Fibroblast of upper back skin (primary cell): ENCODE measurements around the gene NQO1.
"Not testable (repeated sequence)": the region's sequence is repeated elsewhere in the genome, so short reads cannot be mapped to it uniquely, and the experiment has no call there.

Experiments used
- DNase-seq: peaks from one replicate; pipeline ENCODE4 v3.0.0-alpha.2; 2013

NQO1 gene

GRCh38 chr16:69726313-69727060, at the start of gene NQO1:
NQO1 (minus strand) TSS chr16:69726560; CDS start chr16:69726439, 121 bp downstream.
- DNase-seq: peak; percentile 98

GRCh38 chr16:69775563-69775962, 49.2 kb upstream of the NQO1 start:
- DNase-seq: no peak

- DNase-seq: no peak
These were observed 47.0 kb upstream of the NQO1 start for GRCh38 chr16:69773260-69773947.

GRCh38 chr16:69771651-69771967, 45.2 kb upstream of the NQO1 start:
- DNase-seq: no peak

- DNase-seq: no peak
These were observed 43.0 kb upstream of the NQO1 start for GRCh38 chr16:69769404-69769803.

- DNase-seq: no peak
These were observed 42.3 kb upstream of the NQO1 start for GRCh38 chr16:69768666-69769065.

GRCh38 chr16:69767459-69768229, 41.3 kb upstream of the NQO1 start:
- DNase-seq: no peak

- DNase-seq: no peak
These were observed 37.2 kb upstream of the NQO1 start for GRCh38 chr16:69763599-69763942.

- peak; percentile 18 for DNase-seq
These were observed 36.6 kb upstream of the NQO1 start for GRCh38 chr16:69762814-69763598.

- DNase-seq: peak; percentile 62
These were observed 35.8 kb upstream of the NQO1 start, which contains the start of gene WWP2 for GRCh38 chr16:69761983-69762813. WWP2 (plus strand) TSS chr16:69762332; CDS start chr16:69787011, 24,679 bp downstream.

- not testable (repeated sequence) for DNase-seq
These were observed 31.0 kb upstream of the NQO1 start for GRCh38 chr16:69757375-69757774.

- DNase-seq: no peak
These were observed 30.3 kb upstream of the NQO1 start for GRCh38 chr16:69756705-69757104.

- DNase-seq: peak; percentile 95
These were observed 28.3 kb upstream of the NQO1 start, which contains the start of gene NOB1 for GRCh38 chr16:69754469-69755310. NOB1 (minus strand) TSS chr16:69754926; CDS start chr16:69754910, 16 bp downstream.

GRCh38 chr16:69754143-69754468, 27.7 kb upstream of the NQO1 start:
- no peak for DNase-seq

GRCh38 chr16:69748694-69749345, 22.5 kb upstream of the NQO1 start:
- DNase-seq: no peak

GRCh38 chr16:69747115-69747514, 20.8 kb upstream of the NQO1 start:
- DNase-seq: no peak

GRCh38 chr16:69745959-69746358, 19.6 kb upstream of the NQO1 start:
- no peak for DNase-seq

GRCh38 chr16:69745232-69745612, 18.9 kb upstream of the NQO1 start:
- DNase-seq: no peak

- DNase-seq: no peak
These were observed 18.2 kb upstream of the NQO1 start for GRCh38 chr16:69744363-69745231.
